ENCODE data around the gene DNAJC30. TPM values are rescaled to one million over a fixed set of nuclear protein-coding genes. Genes with fewer than 3 reads are reported as not detected.

Gene DNAJC30
- total RNA-seq, 4 donors from 2014 or later = 4.0 to 5.3 (median 4.7) TPM

DNA sequence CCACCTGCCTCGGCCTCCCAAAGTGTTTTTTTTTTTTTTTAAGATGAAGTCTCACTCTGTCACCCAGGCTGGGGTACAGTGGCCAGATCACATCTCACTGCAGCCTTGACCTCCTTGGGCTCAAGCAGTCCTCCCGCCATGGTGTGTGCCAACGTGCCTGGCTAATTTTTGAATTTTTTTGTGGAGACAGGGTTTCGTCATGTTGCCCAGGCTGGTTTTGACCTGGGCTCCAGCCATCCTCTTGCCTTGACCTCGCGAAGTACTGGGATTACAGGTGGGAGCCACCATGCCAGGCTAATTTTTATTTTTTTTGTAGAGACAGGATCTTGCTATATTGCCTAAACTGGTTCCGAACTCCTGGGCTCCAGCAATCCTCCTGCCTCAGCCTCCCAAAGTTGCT, 49.9 kb downstream of the DNAJC30 start:
- ATAC-seq (ENCODE audit: low FRiP score) (no peak), DNase-seq (ENCODE audit: low spot score) (no peak)
- TF ChIP-seq CTCF (IDR thresholded peaks at IDR 0.05) = no peak

- no peak for DNase-seq (ENCODE audit: low spot score)
- ATAC-seq (ENCODE audit: low FRiP score) = no peak
- TF ChIP-seq CTCF (IDR thresholded peaks at IDR 0.05) = no peak
Observed at GRCh38 chr7:73631558-73631957, 51.7 kb downstream of the DNAJC30 start.

Small RNAs within 50 kb of the gene (small RNA-seq; reads per million reads assigned to genes)
- not detected for gene MIR4284
- not detected for gene RN7SL265P

Other genes starting within 250 kb of the DNAJC30 start
- gene FZD9, start 249.7 kb downstream of the DNAJC30 start, total RNA-seq = 1 to 10 TPM in 1 of 4 donors, under 1 TPM in 3; 0.65 to 1.1 (median 0.94) TPM
- gene BAZ1B, start 161.2 kb downstream of the DNAJC30 start, total RNA-seq = 10 to 100 TPM; 42.9 to 61.4 (median 54.9) TPM
- gene BCL7B, start 125.8 kb downstream of the DNAJC30 start, total RNA-seq = 10 to 100 TPM; 51.9 to 91.9 (median 78.3) TPM
- gene TBL2, start 104.9 kb downstream of the DNAJC30 start, total RNA-seq = 10 to 100 TPM; 29.5 to 51.6 (median 40.1) TPM
- gene MLXIPL, start 58.9 kb downstream of the DNAJC30 start, total RNA-seq = 100 to 1,000 TPM in 1 of 4 donors, 10 to 100 TPM in 3; 37.3 to 217 (median 54.5) TPM
- gene VPS37D, start 15.6 kb downstream of the DNAJC30 start, total RNA-seq = 1 to 10 TPM in 2 of 4 donors, under 1 TPM in 1, not detected in 1; 0.28 to 1.5 (median 1.1) TPM
- 10 to 100 TPM; 28.8 to 52.2 (median 45.0) TPM for gene BUD23, start 144 bp upstream of the DNAJC30 start, total RNA-seq
- gene STX1A, start 36.2 kb upstream of the DNAJC30 start, total RNA-seq = 10 to 100 TPM in 1 of 4 donors, 1 to 10 TPM in 3; 3.6 to 10.4 (median 4.8) TPM
- 10 to 100 TPM in 2 of 4 donors, 1 to 10 TPM in 2; 6.6 to 13.9 (median 9.4) TPM for gene ABHD11, start 55.3 kb upstream of the DNAJC30 start, total RNA-seq
- under 1 TPM in 1 of 4 donors, not detected in 3; 0.28 TPM for gene CLDN3, start 86.8 kb upstream of the DNAJC30 start, total RNA-seq
- gene CLDN4, start 147.5 kb upstream of the DNAJC30 start, total RNA-seq = under 1 TPM in 3 of 4 donors, not detected in 1; 0.19 to 0.65 (median 0.60) TPM
- 1 to 10 TPM in 3 of 4 donors, not detected in 1; 2.5 to 5.7 (median 3.4) TPM for gene METTL27, start 159.1 kb upstream of the DNAJC30 start, total RNA-seq
- not detected for gene TMEM270, start 177.7 kb upstream of the DNAJC30 start, total RNA-seq